Measurements from ENCODE around the gene NOL9.

Gene NOL9

GRCh38 chr1:6574818-6575217 lies 20.5 kb upstream of the NOL9 start:
- POLR2A ChIA-PET: no interaction called here
- no peak for TF ChIP-seq CTCF (IDR thresholded peaks at IDR 0.05; ENCODE audit: control extremely low read depth, extremely low read depth, low read depth, missing control alignments)
- CTCF ChIA-PET: interaction anchor here (1.5 kb wide), 1 partner anchor 21 kb away, joined by 4 read pairs; the partner anchor contains the start of genes NOL9 and TAS1R1
- no peak for DNase-seq (ENCODE audit: extremely low spot score)

GRCh38 chr1:6574025-6574620 lies 19.8 kb upstream of the NOL9 start:
- ChIA-PET POLR2A (no interaction called here), CTCF (interaction anchor here (1.0 to 4.4 kb wide), 2 partner anchors 21 to 72 kb away, joined by 4 to 19 read pairs; partner anchors contain the start of genes NOL9 and TAS1R1)
- TF ChIP-seq CTCF (IDR thresholded peaks at IDR 0.05; ENCODE audit: control extremely low read depth, extremely low read depth, low read depth, missing control alignments): no peak
- no peak for DNase-seq (ENCODE audit: extremely low spot score)

- POLR2A ChIA-PET: no interaction called here
- CTCF ChIA-PET: interaction anchor here (1.6 to 4.4 kb wide), 2 partner anchors 8 to 19 kb away, joined by 8 to 19 read pairs; partner anchors contain the start of genes NOL9, TAS1R1 and ZBTB48
- DNase-seq (ENCODE audit: extremely low spot score): no peak
- no peak for TF ChIP-seq CTCF (IDR thresholded peaks at IDR 0.05; ENCODE audit: control extremely low read depth, extremely low read depth, low read depth, missing control alignments)
These were observed 18.5 kb upstream of the NOL9 start for GRCh38 chr1:6572653-6573383.

- TF ChIP-seq CTCF (IDR thresholded peaks at IDR 0.05; ENCODE audit: control extremely low read depth, extremely low read depth, low read depth, missing control alignments): no peak
- CTCF ChIA-PET: interaction anchor here (0.9 to 4.4 kb wide), 4 partner anchors 9 to 18 kb away, joined by 3 to 19 read pairs (median 6); partner anchors contain the start of genes NOL9, TAS1R1 and ZBTB48
- no peak for DNase-seq (ENCODE audit: extremely low spot score)
- POLR2A ChIA-PET: interaction anchor here (1.3 kb wide), 1 partner anchor 9 kb away, joined by 7 read pairs; the partner anchor contains the start of gene ZBTB48
These were observed 16.7 kb upstream of the NOL9 start for GRCh38 chr1:6570987-6571386.

- ChIA-PET POLR2A (interaction anchor here (0.7 to 1.3 kb wide), 3 partner anchors 10 to 1170 kb away, joined by 3 to 7 read pairs (median 7); partner anchors contain the start of gene ZBTB48), CTCF (interaction anchor here (0.9 to 4.4 kb wide), 4 partner anchors 14 to 18 kb away, joined by 3 to 19 read pairs (median 4); partner anchors contain the start of genes NOL9 and TAS1R1)
- DNase-seq (ENCODE audit: extremely low spot score): no peak
- TF ChIP-seq CTCF (IDR thresholded peaks at IDR 0.05; ENCODE audit: control extremely low read depth, extremely low read depth, low read depth, missing control alignments): no peak
These were observed 15.8 kb upstream of the NOL9 start for GRCh38 chr1:6570100-6570499.

- ChIA-PET POLR2A (no interaction called here), CTCF (interaction anchor here (1.5 to 1.6 kb wide), 2 partner anchors 8 to 15 kb away, joined by 4 read pairs; partner anchors contain the start of gene NOL9)
- no peak for DNase-seq (ENCODE audit: extremely low spot score)
- TF ChIP-seq CTCF (IDR thresholded peaks at IDR 0.05; ENCODE audit: control extremely low read depth, extremely low read depth, low read depth, missing control alignments): no peak
These were observed 14.7 kb upstream of the NOL9 start for GRCh38 chr1:6569033-6569432.
